NK-92 (cell line): ENCODE measurements around the gene DIAPH2.
"Not testable (repeated sequence)": the region's sequence is repeated elsewhere in the genome, so short reads cannot be mapped to it uniquely, and the experiment has no call there.

Source experiments
- DNase-seq: peaks from one replicate; lab custom pipeline; 2025; ENCODE audit not compliant: unreplicated experiment; lab: John Stamatoyannopoulos, UW

DIAPH2 gene

GRCh38 chrX:96715481-96715880, 30.8 kb downstream of the DIAPH2 start:
- DNase-seq, result no peak

GRCh38 chrX:96719161-96719875, 34.7 kb downstream of the DIAPH2 start:
- DNase-seq, result no peak

GRCh38 chrX:96721354-96721753, 36.7 kb downstream of the DIAPH2 start:
- no peak for DNase-seq

DNA sequence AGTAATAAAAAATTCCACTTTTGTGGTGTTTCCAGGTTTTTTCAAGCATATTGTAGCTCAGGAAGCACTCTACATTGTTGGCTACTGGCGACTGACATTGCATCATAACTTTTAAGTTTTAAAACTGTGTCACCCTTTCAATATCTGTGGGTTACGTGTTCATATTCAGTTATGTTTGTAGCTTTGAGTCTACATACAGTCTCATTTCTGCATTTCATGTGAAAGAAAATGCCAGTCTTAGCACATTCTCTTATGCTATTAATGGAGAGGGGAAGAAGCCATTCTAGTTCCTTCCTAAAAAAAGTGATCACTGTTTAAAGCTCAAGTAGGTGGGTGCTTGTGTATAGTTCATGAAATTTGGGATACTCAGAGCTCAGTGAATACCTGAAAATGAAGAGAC, 38.1 kb downstream of the DIAPH2 start:
- no peak for DNase-seq

- DNase-seq, result no peak
Observed at GRCh38 chrX:96729053-96729452, 44.4 kb downstream of the DIAPH2 start.

- no peak for DNase-seq
Observed at GRCh38 chrX:96729868-96730643, 45.4 kb downstream of the DIAPH2 start.

DNA sequence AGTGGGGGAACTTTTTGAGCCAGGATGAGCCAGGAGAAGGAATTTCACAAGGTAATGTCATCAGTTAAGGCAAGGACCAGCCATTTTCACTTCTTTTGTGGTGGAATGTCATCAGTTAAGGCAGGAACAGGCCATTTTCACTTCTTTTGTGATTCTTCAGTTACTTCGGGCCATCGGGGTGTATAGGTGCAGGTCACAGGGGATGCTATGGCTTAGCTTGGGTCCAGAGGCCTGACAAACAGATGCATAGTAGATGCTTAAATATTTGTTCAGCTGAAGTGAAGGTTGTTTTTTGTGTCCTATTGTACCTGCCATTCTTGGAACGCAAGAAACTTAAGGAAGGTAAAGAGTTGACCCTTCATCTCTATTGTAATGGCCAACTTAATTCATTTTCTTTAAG, 46.4 kb downstream of the DIAPH2 start:
- DNase-seq, result not testable (repeated sequence)

- no peak for DNase-seq
Observed at GRCh38 chrX:96743367-96744073, 58.9 kb downstream of the DIAPH2 start.

GRCh38 chrX:96752781-96753180, 68.1 kb downstream of the DIAPH2 start:
- DNase-seq, result no peak

DNA sequence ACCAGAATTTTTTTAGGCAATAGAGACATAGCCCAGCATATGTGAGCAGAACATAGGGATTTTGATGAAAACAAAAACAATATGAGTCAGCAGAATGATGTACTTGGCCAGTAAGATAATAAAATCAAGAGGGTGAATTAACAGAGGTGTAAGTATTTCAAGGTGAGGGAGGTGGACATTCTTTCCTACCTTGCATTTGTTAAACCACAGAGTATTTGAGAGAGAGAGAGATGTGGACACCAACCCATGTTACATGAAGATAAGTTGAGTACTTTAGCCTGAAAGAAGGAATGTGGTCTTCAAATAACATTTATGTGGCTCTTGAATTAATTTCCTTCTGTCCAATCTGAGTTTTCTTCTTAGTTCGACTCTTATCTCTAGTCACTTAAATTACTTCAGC, 68.6 kb downstream of the DIAPH2 start:
- DNase-seq, result no peak

- no peak for DNase-seq
Observed at GRCh38 chrX:96756491-96756890, 71.8 kb downstream of the DIAPH2 start.

- DNase-seq, result no peak
Observed at GRCh38 chrX:96761566-96761965, 76.9 kb downstream of the DIAPH2 start.

DNA sequence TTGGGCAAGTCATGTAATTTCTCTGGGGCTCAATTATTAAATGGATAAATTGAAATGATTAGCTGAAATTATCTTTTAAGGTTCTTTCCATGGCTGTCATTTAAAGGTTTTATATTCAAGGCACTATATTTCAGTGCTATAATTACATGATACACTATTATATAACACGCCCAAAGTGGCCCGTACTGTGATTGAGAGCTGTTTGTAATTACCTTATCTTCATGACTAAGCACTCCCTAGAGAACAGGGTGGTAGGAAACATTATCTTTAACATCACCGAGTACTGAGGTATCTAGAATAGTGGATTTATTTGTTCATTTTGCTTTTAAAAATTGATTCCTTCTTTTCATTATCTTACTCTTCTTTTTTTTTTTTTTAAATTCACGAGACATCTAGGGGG, 79.0 kb downstream of the DIAPH2 start:
- no peak for DNase-seq

DNA sequence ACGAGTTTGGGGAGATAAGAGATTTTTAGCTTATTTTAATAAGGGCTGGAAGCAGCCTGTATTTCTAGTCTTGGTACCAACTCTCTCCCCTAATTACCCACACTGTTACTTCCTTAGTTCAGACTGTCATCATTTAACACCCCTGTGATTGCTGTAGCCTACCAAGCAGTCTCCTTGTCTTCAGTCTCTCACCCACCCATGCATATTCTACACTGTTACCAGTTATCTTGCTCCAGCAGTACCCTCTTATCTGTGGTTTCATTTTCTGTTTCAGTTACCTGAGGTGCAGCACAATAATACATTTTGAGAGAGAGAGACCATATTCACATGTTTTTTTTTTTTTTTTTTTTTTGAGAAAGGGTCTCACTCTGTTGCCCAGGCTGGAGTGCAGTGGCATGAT, 80.2 kb downstream of the DIAPH2 start:
- DNase-seq, result no peak

DNA sequence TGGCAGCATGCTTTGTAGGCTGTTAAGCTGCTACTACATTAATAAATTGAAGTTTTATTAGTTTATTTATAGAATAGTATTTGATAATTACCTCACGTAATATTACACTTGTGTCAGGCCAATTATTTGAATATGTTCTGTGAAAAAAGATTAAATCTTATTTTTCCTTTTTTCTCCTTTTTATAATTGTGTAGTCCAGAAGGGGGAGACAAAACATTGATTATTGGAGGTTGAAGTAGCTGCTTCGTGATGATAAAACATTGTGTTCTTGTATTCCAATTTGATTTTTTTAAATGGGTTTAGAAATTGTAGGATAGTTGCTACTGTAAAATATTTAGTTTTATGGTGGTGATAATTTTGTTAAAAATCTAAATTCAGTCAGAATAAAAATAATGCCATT, 85.7 kb downstream of the DIAPH2 start:
- no peak for DNase-seq

- no peak for DNase-seq
Observed at GRCh38 chrX:96771486-96771885, 86.8 kb downstream of the DIAPH2 start.

- DNase-seq, result no peak
Observed at GRCh38 chrX:96774116-96774515, 89.5 kb downstream of the DIAPH2 start.

- no peak for DNase-seq
Observed at GRCh38 chrX:96776966-96777365, 92.3 kb downstream of the DIAPH2 start.

DNA sequence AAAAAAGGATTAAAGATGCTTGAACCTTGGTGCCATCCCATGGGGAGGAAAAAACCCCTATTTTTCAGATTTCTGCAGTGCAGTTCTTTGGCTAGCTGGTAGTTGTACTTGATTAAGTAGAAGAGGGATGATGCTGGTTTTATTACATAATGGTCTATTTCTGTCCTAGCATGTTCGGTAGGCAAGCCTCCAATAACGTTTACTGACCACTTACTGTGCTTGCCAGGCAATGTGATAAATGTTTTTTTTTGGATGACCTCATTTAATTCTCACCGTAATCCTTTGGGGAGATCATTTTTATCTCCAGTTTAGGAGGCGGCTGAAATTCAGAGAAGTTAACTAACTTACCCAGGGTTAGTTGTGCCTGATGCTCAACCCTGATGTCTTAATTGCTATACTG, 106.9 kb downstream of the DIAPH2 start:
- DNase-seq, result no peak

- DNase-seq, result no peak
Observed at GRCh38 chrX:96792047-96792446, 107.4 kb downstream of the DIAPH2 start.

- no peak for DNase-seq
Observed at GRCh38 chrX:96798982-96799381, 114.3 kb downstream of the DIAPH2 start.

DNA sequence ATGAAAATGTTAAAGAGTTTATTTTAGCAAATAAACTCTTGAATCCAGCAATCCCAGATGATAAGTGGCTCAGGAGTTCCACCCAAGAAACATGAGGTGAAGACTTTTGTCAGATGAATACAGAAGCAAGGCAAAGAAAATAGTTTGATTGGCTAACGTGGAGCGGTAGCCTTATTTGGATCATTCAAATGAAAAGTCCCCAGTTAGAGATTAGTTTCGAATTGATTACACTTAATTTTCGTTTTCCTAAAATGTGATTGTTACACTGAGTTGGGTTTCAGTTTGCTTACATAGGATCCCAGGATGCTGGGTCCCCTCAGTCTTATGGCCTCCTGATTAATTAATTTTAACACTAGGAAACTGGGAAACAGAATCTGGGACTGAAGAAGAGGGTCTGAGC, 122.7 kb downstream of the DIAPH2 start:
- no peak for DNase-seq
